Testis (tissue), 3 donors: Measurements from ENCODE around the gene GRIK4. TPM values are rescaled to one million over a fixed set of nuclear protein-coding genes. Genes with fewer than 3 reads are reported as not detected.

ENCODE experiments used
- DNase-seq: peaks from one replicate; pipeline ENCODE4 v3.0.0-alpha.2; 2019
- H3K27ac ChIP-seq, 2 donors: fragments of 200-600 bp; sonication (generic); one replicate each; pipeline ENCODE4 v1.5.1; 2019
- H3K27me3 ChIP-seq: fragments of 200-600 bp; sonication (generic); one replicate; pipeline ENCODE4 v1.5.1; 2019
- H3K36me3 ChIP-seq: fragments of 200-600 bp; sonication (generic); one replicate; pipeline ENCODE4 v1.5.1; 2017; ENCODE audit warnings: low read depth; ENCODE audit errors: missing control alignments
- H3K4me1 ChIP-seq: fragments of 200-600 bp; sonication (generic); one replicate; pipeline ENCODE4 v1.5.1; 2019
- H3K4me3 ChIP-seq, 2 donors: fragments of 200-600 bp; sonication (generic); one replicate each; pipeline ENCODE4 v1.5.1; 2017 to 2019
- H3K9me3 ChIP-seq: fragments of 200-600 bp; sonication (generic); one replicate; pipeline ENCODE4 v1.5.1; 2017
- CTCF ChIP-seq, 3 experiments: fragments of 450-650 bp in 2 of 3; fragments of 200-600 bp in 1 of 3; sonication (generic) in 1 of 3; IDR thresholded peaks; one replicate each; pipeline ENCODE4 v1.5.1; 2016 to 2019; ENCODE audit warnings: antibody characterized with exemption in 3 of 3, mild to moderate bottlenecking in 2 of 3, moderate library complexity in 1 of 3
- POLR2A ChIP-seq: fragments of 450-650 bp; IDR thresholded peaks from one replicate; pipeline ENCODE4 v1.6.1; 2017; ENCODE audit warnings: antibody characterized with exemption, mild to moderate bottlenecking, moderate library complexity
- WGBS, 2 donors: methylation state at CpG; one replicate each; pipeline ENCODE4 v1.1.5; 2018; 5-methylcytosine and 5-hydroxymethylcytosine counted together
- intact Hi-C: fragments of 100-400 bp; cut with DNase I; formaldehyde crosslinking; loops from one replicate; pipeline ENCODE4 v1.15.1; 2023; ENCODE audit warnings: low total_unique reads
- polyA plus RNA-seq: library from polyadenylated mRNA; stranded (reverse); fragments of 350-450 nt; fragmentation: Illumina TruSeq; extraction: RNeasy Lipid Tissue Mini Kit (QIAGEN cat#74804); gene quantifications from one replicate; pipeline ENCODE4 v1.2.3, GENCODE V29; 2014; ENCODE audit warnings: low read depth, low replicate concordance; ENCODE audit not compliant: insufficient read depth
- total RNA-seq, 2 donors: library from RNA; depleted of rRNA; stranded (reverse); fragments of >200 nt; gene quantifications; one replicate each; pipeline ENCODE4 v1.2.3, GENCODE V29; 2016

The GRIK4 gene
- total and polyA plus RNA-seq, 3 donors from 2014 or later, result 2.6 to 3.0 (median 2.6) TPM

GRCh38 chr11:120867531-120867930 lies 356.0 kb downstream of the GRIK4 start:
- intact Hi-C loops, result no loop called here
- Histone ChIP-seq H3K4me1 (no peaks in the 10 kb centered on the region), H3K27ac (no peak overlapping the region), H3K4me3 (no peak overlapping the region), H3K36me3 (no peaks in the 10 kb centered on the region), H3K9me3 (no peaks in the 10 kb centered on the region), H3K27me3 (no peaks in the 10 kb centered on the region)
- no peak for DNase-seq
- no peak for TF ChIP-seq POLR2A
- TF ChIP-seq CTCF (IDR thresholded peaks at IDR 0.05), result no peak
- 73 to 78% methylated on average over 11 of the region's 11 CpGs for WGBS, 2 donors

GRCh38 chr11:120867988-120868387 lies 356.4 kb downstream of the GRIK4 start:
- 68 to 77% methylated on average over 3 of the region's 3 CpGs for WGBS, 2 donors
- no peak for DNase-seq
- Histone ChIP-seq H3K36me3 (no peaks in the 10 kb centered on the region), H3K4me1 (no peaks in the 10 kb centered on the region), H3K27me3 (no peaks in the 10 kb centered on the region), H3K9me3 (no peaks in the 10 kb centered on the region), H3K4me3 (no peak overlapping the region), H3K27ac (no peak overlapping the region)
- intact Hi-C loops, result no loop called here
- TF ChIP-seq POLR2A, result no peak
- no peak for TF ChIP-seq CTCF (IDR thresholded peaks at IDR 0.05)

GRCh38 chr11:120869097-120869496 lies 357.5 kb downstream of the GRIK4 start:
- WGBS, 2 donors, result 82 to 86% methylated on average over 7 of the region's 7 CpGs
- no peak for TF ChIP-seq POLR2A
- TF ChIP-seq CTCF (IDR thresholded peaks at IDR 0.05), result no peak

GRCh38 chr11:120869516-120870011 lies 358.0 kb downstream of the GRIK4 start:
- no peak overlapping the region for H3K27ac ChIP-seq
- no peak overlapping the region for H3K4me3 ChIP-seq
- H3K36me3 ChIP-seq, result no peaks in the 10 kb centered on the region
- TF ChIP-seq POLR2A (no peak), CTCF (IDR thresholded peaks at IDR 0.05) (no peak)
- no peaks in the 10 kb centered on the region for H3K27me3 ChIP-seq
- no peaks in the 10 kb centered on the region for H3K4me1 ChIP-seq
- DNase-seq, result no peak
- H3K9me3 ChIP-seq, result no peaks in the 10 kb centered on the region
- intact Hi-C loops, result no loop called here
- WGBS, 2 donors, result 74 to 79% methylated on average over 10 to 11 of the region's 11 CpGs

More at GRCh38 chr11:120869097-120869496, 357.5 kb downstream of the GRIK4 start:
- Histone ChIP-seq H3K4me3 (no peak overlapping the region), H3K9me3 (no peaks in the 10 kb centered on the region), H3K27ac (no peak overlapping the region), H3K36me3 (no peaks in the 10 kb centered on the region), H3K4me1 (no peaks in the 10 kb centered on the region), H3K27me3 (no peaks in the 10 kb centered on the region)
- no peak for DNase-seq
- intact Hi-C loops, result no loop called here

GRCh38 chr11:120871194-120871593 lies 359.6 kb downstream of the GRIK4 start:
- TF ChIP-seq POLR2A (no peak), CTCF (IDR thresholded peaks at IDR 0.05) (no peak)
- no peak for DNase-seq
- intact Hi-C loops, result no loop called here
- Histone ChIP-seq H3K27me3 (no peaks in the 10 kb centered on the region), H3K4me3 (no peak overlapping the region), H3K27ac (no peak overlapping the region), H3K4me1 (no peaks in the 10 kb centered on the region), H3K9me3 (no peaks in the 10 kb centered on the region), H3K36me3 (no peaks in the 10 kb centered on the region)
- 89% methylated on average over 6 of the region's 6 CpGs for WGBS, 2 donors
